ENCODE data around the gene YTHDC1. TPM values are rescaled to one million over a fixed set of nuclear protein-coding genes. Genes with fewer than 3 reads are reported as not detected.

Gene YTHDC1
- total and polyA plus RNA-seq, 2 of the 13 experiments (the other 11 are each of a cell fraction or from before 2014, with no cell fraction given): 37.3 to 56.8 TPM

- no peak for TF ChIP-seq USF2 (IDR thresholded peaks at IDR 0.05; ENCODE audit: low read depth, low read length)
- no peak for TF ChIP-seq USF2 (CRISPR knock-in tag; IDR thresholded peaks at IDR 0.05; ENCODE audit: borderline replicate concordance)
- peak; percentile 17; the same call in 1 of the 2 replicates for TF ChIP-seq MIER3 (CRISPR knock-in tag; IDR thresholded peaks at IDR 0.05; ENCODE audit: borderline replicate concordance)
- TF ChIP-seq BATF2 (CRISPR knock-in tag; IDR thresholded peaks at IDR 0.05): no peak
- no peak for TF ChIP-seq ZNF781 (CRISPR knock-in tag; IDR thresholded peaks at IDR 0.05; ENCODE audit: borderline replicate concordance, not compliant biosample characterization)
- peak; percentile 62; the same call in 1 of the 2 replicates for TF ChIP-seq ATF1 (CRISPR knock-in tag; IDR thresholded peaks at IDR 0.05)
- TF ChIP-seq SNAPC4 (CRISPR knock-in tag; IDR thresholded peaks at IDR 0.05): no peak
- TF ChIP-seq ZNF784 (CRISPR knock-in tag; IDR thresholded peaks at IDR 0.05; ENCODE audit: borderline replicate concordance): no peak
- TF ChIP-seq GPN1 (CRISPR knock-in tag; IDR thresholded peaks at IDR 0.05; ENCODE audit: borderline replicate concordance): no peak
- TF ChIP-seq EHMT2 (IDR thresholded peaks at IDR 0.05; ENCODE audit: borderline replicate concordance, low read depth, low read length): peak; percentile 23; the same call in 1 of the 2 replicates
- TF ChIP-seq TEF (CRISPR knock-in tag; IDR thresholded peaks at IDR 0.05): 0 out of 2 replicates have a peak, but pooled peaks have one; percentile 19
- peak; percentile 68 for TF ChIP-seq BCL6 (CRISPR knock-in tag; IDR thresholded peaks at IDR 0.05)
- no peak for TF ChIP-seq RFX3 (CRISPR knock-in tag; IDR thresholded peaks at IDR 0.05)
- no peak for TF ChIP-seq XRCC5 (optimal IDR thresholded peaks at IDR 0.05; ENCODE audit: low read length)
Observed at GRCh38 chr4:68299492-68300457, 50.1 kb downstream of the YTHDC1 start (continued).
